ENCODE data around the gene LRRC8D. TPM values are rescaled to one million over a fixed set of nuclear protein-coding genes. Genes with fewer than 3 reads are reported as not detected.

Gene LRRC8D
- total RNA-seq, 1 donor from 2014 or later = 1.3 TPM

- no peaks in the 10 kb centered on the region for H3K36me3 ChIP-seq
- DNase-seq (ENCODE audit: low spot score in 2 of 2) = no peak
- no peak overlapping the region for H3K4me3 ChIP-seq
- H3K9me3 ChIP-seq = no peaks in the 10 kb centered on the region
- no peak for TF ChIP-seq CTCF (IDR thresholded peaks at IDR 0.05)
- H3K27me3 ChIP-seq = no peaks in the 10 kb centered on the region
- H3K27ac ChIP-seq = no peak overlapping the region
- no peaks in the 10 kb centered on the region for H3K4me1 ChIP-seq
- intact Hi-C loops (cut with DNase I) = no loop called here
These were observed 131.2 kb downstream of the LRRC8D start for GRCh38 chr1:89951766-89952604.

GRCh38 chr1:89952605-89953130, 131.8 kb downstream of the LRRC8D start:
- DNase-seq (ENCODE audit: low spot score in 2 of 2) = no peak
- intact Hi-C loops (cut with DNase I) = no loop called here
- no peak overlapping the region for H3K27ac ChIP-seq
- H3K4me1 ChIP-seq = no peaks in the 10 kb centered on the region
- H3K27me3 ChIP-seq = no peaks in the 10 kb centered on the region
- no peaks in the 10 kb centered on the region for H3K36me3 ChIP-seq
- H3K4me3 ChIP-seq = no peak overlapping the region
- no peaks in the 10 kb centered on the region for H3K9me3 ChIP-seq
- TF ChIP-seq CTCF (IDR thresholded peaks at IDR 0.05) = no peak

GRCh38 chr1:89953131-89953626, 132.3 kb downstream of the LRRC8D start:
- H3K4me3 ChIP-seq = no peak overlapping the region
- TF ChIP-seq CTCF (IDR thresholded peaks at IDR 0.05) = no peak
- H3K36me3 ChIP-seq = no peaks in the 10 kb centered on the region
- no peak for DNase-seq (ENCODE audit: low spot score in 2 of 2)
- H3K9me3 ChIP-seq = no peaks in the 10 kb centered on the region
- intact Hi-C loops (cut with DNase I) = no loop called here
- H3K27ac ChIP-seq = no peak overlapping the region
- H3K27me3 ChIP-seq = no peaks in the 10 kb centered on the region
- no peaks in the 10 kb centered on the region for H3K4me1 ChIP-seq

- H3K4me1 ChIP-seq = no peaks in the 10 kb centered on the region
- H3K27ac ChIP-seq = no peak overlapping the region
- H3K36me3 ChIP-seq = no peaks in the 10 kb centered on the region
- no peak for TF ChIP-seq CTCF (IDR thresholded peaks at IDR 0.05)
- no peak for DNase-seq (ENCODE audit: low spot score in 2 of 2)
- no peaks in the 10 kb centered on the region for H3K9me3 ChIP-seq
- H3K4me3 ChIP-seq = no peak overlapping the region
- intact Hi-C loops (cut with DNase I) = no loop called here
- H3K27me3 ChIP-seq = no peaks in the 10 kb centered on the region
These were observed 133.1 kb downstream of the LRRC8D start for GRCh38 chr1:89953929-89954328.

- no peak for DNase-seq (ENCODE audit: low spot score in 2 of 2)
- Histone ChIP-seq H3K4me1 (no peaks in the 10 kb centered on the region), H3K36me3 (no peaks in the 10 kb centered on the region), H3K27ac (no peak overlapping the region), H3K9me3 (no peaks in the 10 kb centered on the region), H3K27me3 (no peaks in the 10 kb centered on the region), H3K4me3 (no peak overlapping the region)
- TF ChIP-seq CTCF (IDR thresholded peaks at IDR 0.05) = no peak
- intact Hi-C loops (cut with DNase I) = no loop called here
These were observed 133.6 kb downstream of the LRRC8D start for GRCh38 chr1:89954401-89954800.
